Transverse colon (tissue), 4 donors: Measurements from ENCODE around the gene CABP4.

Experiments used
- EP300 ChIP-seq: sonication (generic); formaldehyde crosslinking; IDR thresholded peaks from one replicate; pipeline ENCODE4 v1.6.1; 2017; ENCODE audit warnings: antibody characterized with exemption, low read depth
- POLR2A ChIP-seq: fragments of 450-650 bp; IDR thresholded peaks from one replicate; pipeline ENCODE4 v1.6.1; 2016; ENCODE audit warnings: antibody characterized with exemption, mild to moderate bottlenecking, moderate library complexity
- POLR2AphosphoS5 ChIP-seq, 3 donors: sonication (generic); formaldehyde crosslinking; IDR thresholded peaks; one replicate each; pipeline ENCODE4 v1.6.1; 2016; ENCODE audit warnings: antibody characterized with exemption in 3 of 3
- TF ChIP-seq, protein P1 (sequence below), 5 experiments: fragments of 200-600 bp in 3 of 5; fragments of 450-650 bp in 2 of 5; sonication (generic) in 3 of 5; IDR thresholded peaks; 1 replicate in 2 of 5; 2 replicates in 3 of 5; pipeline ENCODE4 v1.5.1; 2016 to 2017; ENCODE audit warnings: antibody characterized with exemption in 5 of 5, inconsistent platforms in 3 of 5, mild to moderate bottlenecking in 2 of 5, moderate library complexity in 1 of 5

DNA sequence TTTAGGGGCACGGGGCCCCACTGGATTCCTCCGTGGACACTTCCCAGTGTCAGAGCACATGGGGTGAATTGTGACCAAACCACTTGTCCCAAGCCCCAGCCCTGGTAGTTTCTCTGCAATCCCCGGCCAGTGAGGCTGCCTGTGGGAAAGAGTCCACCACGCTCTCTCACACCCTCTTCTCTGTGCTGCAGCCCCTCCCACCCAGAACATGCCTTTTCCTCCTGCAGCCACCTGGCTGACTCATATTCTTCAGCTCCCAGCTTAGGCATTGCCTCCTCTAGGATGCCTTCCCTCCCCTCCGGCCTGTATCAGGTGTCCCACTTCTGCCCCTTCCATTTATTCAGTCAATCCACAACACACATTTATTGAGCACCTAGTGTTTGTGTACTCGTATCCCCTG, 32.3 kb upstream of the CABP4 start:
- TF ChIP-seq, protein P1, sequence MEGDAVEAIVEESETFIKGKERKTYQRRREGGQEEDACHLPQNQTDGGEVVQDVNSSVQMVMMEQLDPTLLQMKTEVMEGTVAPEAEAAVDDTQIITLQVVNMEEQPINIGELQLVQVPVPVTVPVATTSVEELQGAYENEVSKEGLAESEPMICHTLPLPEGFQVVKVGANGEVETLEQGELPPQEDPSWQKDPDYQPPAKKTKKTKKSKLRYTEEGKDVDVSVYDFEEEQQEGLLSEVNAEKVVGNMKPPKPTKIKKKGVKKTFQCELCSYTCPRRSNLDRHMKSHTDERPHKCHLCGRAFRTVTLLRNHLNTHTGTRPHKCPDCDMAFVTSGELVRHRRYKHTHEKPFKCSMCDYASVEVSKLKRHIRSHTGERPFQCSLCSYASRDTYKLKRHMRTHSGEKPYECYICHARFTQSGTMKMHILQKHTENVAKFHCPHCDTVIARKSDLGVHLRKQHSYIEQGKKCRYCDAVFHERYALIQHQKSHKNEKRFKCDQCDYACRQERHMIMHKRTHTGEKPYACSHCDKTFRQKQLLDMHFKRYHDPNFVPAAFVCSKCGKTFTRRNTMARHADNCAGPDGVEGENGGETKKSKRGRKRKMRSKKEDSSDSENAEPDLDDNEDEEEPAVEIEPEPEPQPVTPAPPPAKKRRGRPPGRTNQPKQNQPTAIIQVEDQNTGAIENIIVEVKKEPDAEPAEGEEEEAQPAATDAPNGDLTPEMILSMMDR (IDR thresholded peaks at IDR 0.05), result no peak
- no peak for TF ChIP-seq POLR2A
- no peak for TF ChIP-seq POLR2AphosphoS5 (IDR thresholded peaks at IDR 0.05)
- no peak for TF ChIP-seq EP300
